GM12872 (cell line): Measurements from ENCODE around the gene ENOX2.

Experiments used
- CTCF ChIP-seq: IDR thresholded peaks from 3 replicates; pipeline ENCODE4 v1.5.1; 2011; ENCODE audit warnings: low read depth, mild to moderate bottlenecking, low read length, moderate library complexity; ENCODE audit not compliant: insufficient read depth

The ENOX2 gene

GRCh38 chrX:130846746-130847145 is 56.3 kb downstream of the ENOX2 start:
- TF ChIP-seq CTCF: no peak

GRCh38 chrX:130841776-130842175 is 61.2 kb downstream of the ENOX2 start:
- TF ChIP-seq CTCF: no peak

- no peak for TF ChIP-seq CTCF
Measured at GRCh38 chrX:130840345-130840744, 62.7 kb downstream of the ENOX2 start.

GRCh38 chrX:130836447-130836846 is 66.6 kb downstream of the ENOX2 start:
- no peak for TF ChIP-seq CTCF

- TF ChIP-seq CTCF: no peak
Measured at GRCh38 chrX:130834830-130835229, 68.2 kb downstream of the ENOX2 start.

- no peak for TF ChIP-seq CTCF
Measured at GRCh38 chrX:130834149-130834548, 68.9 kb downstream of the ENOX2 start.

GRCh38 chrX:130831347-130831722 is 71.7 kb downstream of the ENOX2 start:
- TF ChIP-seq CTCF: no peak
